Hepatocyte (in vitro differentiated cells): ENCODE measurements around the gene INPP4B.

Source experiments
- CTCF ChIP-seq: fragments of 200-600 bp; sonication (generic); IDR thresholded peaks from 2 replicates; pipeline ENCODE4 v1.5.1; 2016; ENCODE audit warnings: antibody characterized with exemption, mild to moderate bottlenecking; ENCODE audit not compliant: poor library complexity
- EZH2phosphoT487 ChIP-seq: fragments of 200-600 bp; sonication (generic); IDR thresholded peaks from one replicate; pipeline ENCODE4 v1.6.1; 2018; ENCODE audit warnings: antibody characterized with exemption, mild to moderate bottlenecking, low read depth, moderate library complexity; ENCODE audit not compliant: unreplicated experiment, severe bottlenecking

- TF ChIP-seq EZH2phosphoT487 (no peak), CTCF (no peak)
Measured at GRCh38 chr4:142696334-142697122, 149.6 kb downstream of the INPP4B start.
